ENCODE measurements around the gene THRAP3. TPM values are rescaled to one million over a fixed set of nuclear protein-coding genes. Genes with fewer than 3 reads are reported as not detected.

Gene THRAP3
- total and polyA plus RNA-seq, 2 of the 8 experiments (the other 6 are each of a cell fraction or from before 2014, with no cell fraction given): 40.2 to 183 TPM

- TF ChIP-seq POLR2A (IDR thresholded peaks at IDR 0.05; ENCODE audit: control extremely low read depth in 1 of 2, low read depth in 2 of 2, low read length in 2 of 2): peak in 1 of 2 experiments; percentile 14; a peak in 1 of 3 replicates
- TF ChIP-seq HDAC6 (IDR thresholded peaks at IDR 0.05; ENCODE audit: low read depth, low read length): no peak
- no peak for TF ChIP-seq ZNF274 (IDR thresholded peaks at IDR 0.05; ENCODE audit: borderline replicate concordance, extremely low read depth, low read length)
- no peak for TF ChIP-seq CTCF (IDR thresholded peaks at IDR 0.05; ENCODE audit: control extremely low read depth in 1 of 3, insufficient read depth in 1 of 3, low read depth in 1 of 3, low read length in 3 of 3)
- peak; percentile 34; the same call in 1 of the 2 replicates for TF ChIP-seq SUZ12 (IDR thresholded peaks at IDR 0.05; ENCODE audit: low read length)
- TF ChIP-seq MAX (IDR thresholded peaks at IDR 0.05): no peak
- TF ChIP-seq HDAC2 (IDR thresholded peaks at IDR 0.05; ENCODE audit: borderline replicate concordance in 1 of 2, low read depth in 2 of 2, low read length in 2 of 2): no peak
Measured at GRCh38 chr1:36322041-36322785, 98.0 kb downstream of the THRAP3 start (continued).

All from H1 (cell line).